H1 (cell line): ENCODE results near the gene DSCAM. TPM values are rescaled to one million over a fixed set of nuclear protein-coding genes. Genes with fewer than 3 reads are reported as not detected.

Experiments
- CTCF ChIA-PET: fragments of 300-600 bp; sonication (Branson Sonifier 250); formaldehyde crosslinking; loops from one replicate; lab custom pipeline; 2021; ENCODE audit not compliant: partially characterized antibody; lab: Charles Lee
- POLR2A ChIA-PET: fragments of 300-600 bp; sonication (Branson Sonifier 250); formaldehyde crosslinking; loops from one replicate; lab custom pipeline; 2021; ENCODE audit warnings: inconsistent platforms; ENCODE audit not compliant: partially characterized antibody; lab: Charles Lee
- DNase-seq, 2 experiments: peaks; one replicate each; pipeline versions ENCODE4 v3.0.0 to v3.0.0-alpha.2; 2010 to 2022; ENCODE audit warnings: low spot score in 2 of 2, low read depth in 1 of 2, mixed read lengths in 1 of 2
- FAIRE-seq: peaks from 2 replicates; lab custom pipeline; 2011; peaks lifted over from hg19 to GRCh38; lab: Jason Lieb, UNC
- H2AFZ ChIP-seq: 2 replicates; pipeline ENCODE4 v1.8.1; 2012; ENCODE audit warnings: low read length, inconsistent platforms
- H2AK5ac ChIP-seq: 2 replicates; pipeline ENCODE4 v1.6.1; 2013; ENCODE audit warnings: low read depth, low read length
- H2BK120ac ChIP-seq: replicated peaks from 2 replicates; pipeline ENCODE3; 2013; ENCODE audit warnings: low read depth, low read length, inconsistent platforms
- H2BK12ac ChIP-seq: 2 replicates; pipeline ENCODE4 v1.6.1; 2013; ENCODE audit warnings: low read depth, low read length
- H2BK15ac ChIP-seq: 2 replicates; pipeline ENCODE4 v1.6.1; 2013; ENCODE audit warnings: low read length
- H2BK20ac ChIP-seq: 2 replicates; pipeline ENCODE4 v1.6.1; 2013; ENCODE audit warnings: low read length
- H2BK5ac ChIP-seq: 2 replicates; pipeline ENCODE4 v1.6.1; 2013; ENCODE audit warnings: low read depth, low read length
- H3K14ac ChIP-seq: 2 replicates; pipeline ENCODE4 v1.6.1; 2013; ENCODE audit warnings: inconsistent platforms; ENCODE audit not compliant: insufficient read length
- H3K18ac ChIP-seq: 2 replicates; pipeline ENCODE4 v1.6.1; 2013; ENCODE audit warnings: low read length; ENCODE audit errors: extremely low read depth
- H3K23ac ChIP-seq: 2 replicates; pipeline ENCODE4 v1.6.1; 2013; ENCODE audit warnings: inconsistent platforms; ENCODE audit not compliant: insufficient read length
- H3K23me2 ChIP-seq: 2 replicates; pipeline ENCODE4 v1.6.1; 2013; ENCODE audit warnings: low read depth, low read length
- H3K27ac ChIP-seq: 2 replicates; pipeline ENCODE4 v1.6.1; 2011; ENCODE audit warnings: low read depth, low read length, inconsistent platforms
- H3K27me3 ChIP-seq, 4 experiments: replicated peaks in 1 of 4; 1 replicate in 1 of 4; 2 replicates in 3 of 4; pipeline versions ENCODE4 v1.6.1 to v1.8.1; 2011 to 2013; ENCODE audit warnings: low read length in 3 of 4, mild to moderate bottlenecking in 3 of 4, inconsistent platforms in 2 of 4, mixed read lengths in 2 of 4, moderate library complexity in 1 of 4; ENCODE audit not compliant: control insufficient read depth in 3 of 4, insufficient read depth in 3 of 4; ENCODE audit errors: extremely low read depth in 1 of 4
- H3K36me3 ChIP-seq, 4 experiments: 2 replicates each; pipeline versions ENCODE4 v1.6.1 to v1.8.1; 2011 to 2013; ENCODE audit warnings: mild to moderate bottlenecking in 4 of 4, low read length in 3 of 4, moderate library complexity in 2 of 4, control low read depth in 1 of 4, inconsistent platforms in 1 of 4; ENCODE audit not compliant: insufficient read depth in 4 of 4, control insufficient read depth in 2 of 4
- H3K4ac ChIP-seq: replicated peaks from 2 replicates; pipeline ENCODE3; 2013; ENCODE audit warnings: low read length, low read depth, mixed read lengths, inconsistent platforms; ENCODE audit not compliant: insufficient read length
- H3K4me1 ChIP-seq, 4 experiments: replicated peaks in 1 of 4; 1 replicate in 1 of 4; 2 replicates in 3 of 4; pipeline versions ENCODE4 v1.6.1 to v1.8.1; 2011 to 2013; ENCODE audit warnings: low read length in 3 of 4, inconsistent platforms in 2 of 4, mixed read lengths in 1 of 4; ENCODE audit not compliant: insufficient read depth in 4 of 4, control insufficient read depth in 3 of 4
- H3K4me2 ChIP-seq, 2 experiments: 2 replicates each; pipeline versions ENCODE4 v1.6.1 to v1.8.1; 2011 to 2013; ENCODE audit warnings: low read depth in 2 of 2, low read length in 2 of 2, control low read depth in 1 of 2, inconsistent platforms in 1 of 2, mild to moderate bottlenecking in 1 of 2; ENCODE audit not compliant: insufficient read depth in 1 of 2
- H3K4me3 ChIP-seq, 4 experiments: fragments of 200-600, 300-600 bp in 1 of 4; sonication (generic), shearing (Covaris generic), sonication (Bioruptor Twin) in 1 of 4; 2 replicates each; pipeline versions ENCODE4 v1.5.1 to v1.8.1; 2011 to 2016; ENCODE audit warnings: low read length in 4 of 4, low read depth in 3 of 4, control low read depth in 2 of 4, inconsistent platforms in 2 of 4, mild to moderate bottlenecking in 2 of 4, mixed read lengths in 1 of 4, moderate library complexity in 1 of 4; ENCODE audit not compliant: insufficient read depth in 2 of 4; ENCODE audit errors: extremely low read depth in 1 of 4
- H3K56ac ChIP-seq: replicated peaks from 2 replicates; pipeline ENCODE3; 2013; ENCODE audit warnings: low read depth, mild to moderate bottlenecking, mixed read lengths, low read length, inconsistent platforms; ENCODE audit not compliant: insufficient read length
- H3K79me1 ChIP-seq: 2 replicates; pipeline ENCODE4 v1.6.1; 2013; ENCODE audit warnings: low read depth, low read length, control low read depth
- H3K79me2 ChIP-seq, 2 experiments: 2 replicates each; pipeline versions ENCODE4 v1.6.1 to v1.8.1; 2012 to 2013; ENCODE audit warnings: low read length in 2 of 2, mild to moderate bottlenecking in 2 of 2, inconsistent platforms in 1 of 2; ENCODE audit not compliant: insufficient read depth in 2 of 2, control insufficient read depth in 1 of 2
- H3K9ac ChIP-seq, 4 experiments: replicated peaks in 1 of 4; 1 replicate in 1 of 4; 2 replicates in 3 of 4; pipeline versions ENCODE4 v1.6.1 to v1.8.1; 2011 to 2013; ENCODE audit warnings: low read depth in 3 of 4, low read length in 3 of 4, control low read depth in 2 of 4, mild to moderate bottlenecking in 2 of 4, moderate library complexity in 2 of 4, inconsistent platforms in 1 of 4; ENCODE audit errors: extremely low read depth in 1 of 4
- H3K9me3 ChIP-seq, 2 experiments: 2 replicates each; pipeline versions ENCODE4 v1.6.1 to v1.8.1; 2012 to 2013; ENCODE audit warnings: mild to moderate bottlenecking in 2 of 2, moderate library complexity in 2 of 2, control low read depth in 1 of 2, inconsistent platforms in 1 of 2, low read depth in 1 of 2, low read length in 1 of 2, mixed read lengths in 1 of 2; ENCODE audit not compliant: insufficient read depth in 2 of 2
- H4K20me1 ChIP-seq, 2 experiments: replicated peaks in 1 of 2; 2 replicates each; pipeline versions ENCODE3 to v1.8.1; 2011 to 2013; ENCODE audit warnings: inconsistent platforms in 2 of 2, low read length in 2 of 2, mild to moderate bottlenecking in 1 of 2; ENCODE audit not compliant: insufficient read depth in 2 of 2, control insufficient read depth in 1 of 2
- H4K5ac ChIP-seq: 2 replicates; pipeline ENCODE4 v1.6.1; 2013; ENCODE audit warnings: low read length, low read depth, mixed read lengths, inconsistent platforms; ENCODE audit not compliant: insufficient read length
- H4K8ac ChIP-seq: 2 replicates; pipeline ENCODE4 v1.8.0; 2013; ENCODE audit warnings: mild to moderate bottlenecking, moderate library complexity, low read length, inconsistent platforms; ENCODE audit not compliant: insufficient read depth; ENCODE audit errors: extremely low read depth
- H4K91ac ChIP-seq: replicated peaks from 2 replicates; pipeline ENCODE3; 2013; ENCODE audit warnings: low read length, mixed read lengths, inconsistent platforms; ENCODE audit not compliant: insufficient read length
- BACH1 ChIP-seq: IDR thresholded peaks from 2 replicates; pipeline ENCODE4 v1.6.1; 2012; ENCODE audit warnings: low read length, improper control_type of control experiment
- EGR1 ChIP-seq: IDR thresholded peaks from 2 replicates; pipeline ENCODE4 v1.6.1; 2011; ENCODE audit warnings: low read depth, low read length, borderline replicate concordance
- SIX5 ChIP-seq: IDR thresholded peaks from 2 replicates; pipeline ENCODE4 v1.6.1; 2011; ENCODE audit warnings: mild to moderate bottlenecking, low read depth, low read length
- WGBS, 2 experiments: shearing (Covaris generic) in 1 of 2; methylation state at CpG; one replicate each; pipeline versions ENCODE4 v1.1.6 to v1.1.7; 2013 to 2015; ENCODE audit warnings: low lambda C conversion rate in 2 of 2, mixed read lengths in 2 of 2, inconsistent platforms in 1 of 2, low coverage in 1 of 2, missing lambda C conversion rate in 1 of 2; ENCODE audit not compliant: insufficient replicate concordance in 2 of 2, insufficient coverage in 1 of 2, insufficient read length in 1 of 2; ENCODE audit errors: extremely low coverage in 1 of 2, missing lambda C conversion rate in 1 of 2; 5-methylcytosine and 5-hydroxymethylcytosine counted together
- polyA plus RNA-seq, 7 experiments: library from polyadenylated mRNA; depleted of rRNA in 3 of 7; stranded (reverse) in 5 of 7; unstranded in 2 of 7; fragments of >200 nt in 5 of 7; fragments of 200-250 nt in 2 of 7; gene quantifications; 1 replicate in 5 of 7; 2 replicates in 1 of 7; 4 replicates in 1 of 7; pipeline versions ENCODE4 v1.2.1 to v1.2.3, GENCODE V29; 2011 to 2013; ENCODE audit warnings: missing spikeins in 2 of 7, mixed read lengths in 2 of 7
- total RNA-seq: library from RNA; stranded (reverse); fragmentation: NEBNext Ultra II Directional; extraction: Animal tissue kit (Norgen Biotek cat#: 25700); gene quantifications from 2 replicates; pipeline ENCODE4 v1.2.1, GENCODE V29; 2021

Gene DSCAM
- total and polyA plus RNA-seq, 2 of the 8 experiments (the other 6 are each of a cell fraction or from before 2014, with no cell fraction given): 0.02 to 0.15 TPM

DNA sequence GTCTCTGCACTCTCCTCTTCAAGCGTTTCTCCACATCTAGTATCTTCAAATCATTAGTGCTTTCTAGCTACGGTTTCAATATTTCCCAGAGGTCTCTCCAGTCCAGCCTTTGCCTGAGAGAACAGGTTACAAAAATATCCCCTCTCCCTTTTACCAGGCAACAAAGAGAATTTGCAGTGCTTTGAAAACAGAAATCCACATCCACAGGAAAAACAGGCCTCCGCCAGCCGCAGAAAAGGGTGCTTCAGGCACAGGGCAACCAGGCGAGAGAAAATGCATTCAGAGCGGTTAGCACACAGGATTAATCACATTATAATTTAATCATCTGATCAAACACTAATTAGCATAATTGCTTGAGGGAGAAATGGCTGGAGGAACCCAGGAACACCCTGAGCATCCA is 13.8 kb downstream of the DSCAM start:
- ChIA-PET POLR2A (no interaction called here), CTCF (interaction anchor here (0.9 to 1.7 kb wide), 7 partner anchors 10 to 237 kb away, joined by 3 to 6 read pairs (median 4); no protein-coding TSS in a partner anchor)
- whole genome bisulfite sequencing, 2 experiments: 90% methylated on average over 6 of the region's 6 CpGs; no CpG with 5 or more reads in 1 of the 2 experiments

More for the DNA sequence above, 13.8 kb downstream of the DSCAM start:
- H2BK12ac ChIP-seq: no peak overlapping the region
- no peaks in the 10 kb centered on the region for H3K36me3 ChIP-seq
- H3K4me3 ChIP-seq: no peak overlapping the region
- H3K18ac ChIP-seq: no peak overlapping the region
- H3K79me2 ChIP-seq: no peaks in the 10 kb centered on the region
- no peak overlapping the region for H3K4ac ChIP-seq
- H3K4me2 ChIP-seq: no peak overlapping the region
- no peaks in the 10 kb centered on the region for H3K9me3 ChIP-seq
- no peak overlapping the region for H4K8ac ChIP-seq
- no peaks in the 10 kb centered on the region for H3K79me1 ChIP-seq
- no peak for DNase-seq
- no peaks in the 10 kb centered on the region for H3K27me3 ChIP-seq
- no peaks in the 10 kb centered on the region for H3K4me1 ChIP-seq
- H2BK5ac ChIP-seq: no peak overlapping the region
- H3K27ac ChIP-seq: no peak overlapping the region
- H4K91ac ChIP-seq: no peak overlapping the region
- no peak overlapping the region for H3K56ac ChIP-seq
- H2BK15ac ChIP-seq: no peak overlapping the region
- no peaks in the 10 kb centered on the region for H4K20me1 ChIP-seq
- no peak overlapping the region for H3K9ac ChIP-seq
- H3K23ac ChIP-seq: no peak overlapping the region
- no peak overlapping the region for H2AK5ac ChIP-seq
- no peak overlapping the region for H3K14ac ChIP-seq
- H4K5ac ChIP-seq: no peak overlapping the region
- no peak overlapping the region for H2BK120ac ChIP-seq
- FAIRE-seq: no peak
- no peak overlapping the region for H2BK20ac ChIP-seq
- H2AFZ ChIP-seq: no peak overlapping the region
- TF ChIP-seq EGR1 (no peak), SIX5 (no peak), BACH1 (no peak)
- no peaks in the 10 kb centered on the region for H3K23me2 ChIP-seq
